Tibial nerve (tissue), 4 donors: ENCODE data around the gene CIT.

Experiments
- EP300 ChIP-seq, 2 donors: sonication (generic); formaldehyde crosslinking; IDR thresholded peaks; one replicate each; pipeline ENCODE4 v1.6.1; 2017; ENCODE audit warnings: antibody characterized with exemption in 2 of 2, mild to moderate bottlenecking in 1 of 2
- POLR2A ChIP-seq, 2 donors: fragments of 450-650 bp; IDR thresholded peaks; one replicate each; pipeline ENCODE4 v1.6.1; 2017; ENCODE audit warnings: antibody characterized with exemption in 2 of 2, mild to moderate bottlenecking in 2 of 2, moderate library complexity in 2 of 2
- TF ChIP-seq, protein P1 (sequence below), 5 experiments: fragments of 200-600 bp in 3 of 5; fragments of 450-650 bp in 2 of 5; sonication (generic) in 3 of 5; IDR thresholded peaks; one replicate each; pipeline ENCODE4 v1.5.1; 2016 to 2019; ENCODE audit warnings: antibody characterized with exemption in 5 of 5, mild to moderate bottlenecking in 3 of 5, moderate library complexity in 2 of 5

DNA sequence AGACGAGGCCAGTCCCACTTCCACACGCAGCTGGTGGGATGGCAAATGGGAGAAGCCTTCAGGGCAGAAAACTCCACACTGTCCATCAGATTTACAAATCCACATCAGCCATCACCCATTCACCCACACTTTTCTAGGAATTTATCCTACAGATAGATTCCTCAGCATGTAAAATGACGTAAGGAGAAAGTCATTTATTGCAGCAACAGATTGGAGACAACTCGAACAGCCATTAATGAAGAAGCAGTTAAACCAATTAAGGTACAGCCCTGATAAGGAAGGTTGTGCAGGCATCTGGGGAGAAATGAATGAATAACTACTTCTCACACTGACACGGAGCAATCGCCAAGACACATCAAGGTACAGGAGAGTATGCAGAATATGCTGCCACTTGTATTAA lies 183.0 kb downstream of the CIT start:
- TF ChIP-seq EP300 (IDR thresholded peaks at IDR 0.05) (no peak), POLR2A (IDR thresholded peaks at IDR 0.05) (no peak)
- TF ChIP-seq, protein P1, sequence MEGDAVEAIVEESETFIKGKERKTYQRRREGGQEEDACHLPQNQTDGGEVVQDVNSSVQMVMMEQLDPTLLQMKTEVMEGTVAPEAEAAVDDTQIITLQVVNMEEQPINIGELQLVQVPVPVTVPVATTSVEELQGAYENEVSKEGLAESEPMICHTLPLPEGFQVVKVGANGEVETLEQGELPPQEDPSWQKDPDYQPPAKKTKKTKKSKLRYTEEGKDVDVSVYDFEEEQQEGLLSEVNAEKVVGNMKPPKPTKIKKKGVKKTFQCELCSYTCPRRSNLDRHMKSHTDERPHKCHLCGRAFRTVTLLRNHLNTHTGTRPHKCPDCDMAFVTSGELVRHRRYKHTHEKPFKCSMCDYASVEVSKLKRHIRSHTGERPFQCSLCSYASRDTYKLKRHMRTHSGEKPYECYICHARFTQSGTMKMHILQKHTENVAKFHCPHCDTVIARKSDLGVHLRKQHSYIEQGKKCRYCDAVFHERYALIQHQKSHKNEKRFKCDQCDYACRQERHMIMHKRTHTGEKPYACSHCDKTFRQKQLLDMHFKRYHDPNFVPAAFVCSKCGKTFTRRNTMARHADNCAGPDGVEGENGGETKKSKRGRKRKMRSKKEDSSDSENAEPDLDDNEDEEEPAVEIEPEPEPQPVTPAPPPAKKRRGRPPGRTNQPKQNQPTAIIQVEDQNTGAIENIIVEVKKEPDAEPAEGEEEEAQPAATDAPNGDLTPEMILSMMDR (IDR thresholded peaks at IDR 0.05): no peak
